Measurements from ENCODE around the gene GBX1. TPM values are rescaled to one million over a fixed set of nuclear protein-coding genes. Genes with fewer than 3 reads are reported as not detected.

The GBX1 gene
- total and polyA plus RNA-seq, 2 of the 4 experiments (the other 2 are of a cell fraction), result not detected

DNA sequence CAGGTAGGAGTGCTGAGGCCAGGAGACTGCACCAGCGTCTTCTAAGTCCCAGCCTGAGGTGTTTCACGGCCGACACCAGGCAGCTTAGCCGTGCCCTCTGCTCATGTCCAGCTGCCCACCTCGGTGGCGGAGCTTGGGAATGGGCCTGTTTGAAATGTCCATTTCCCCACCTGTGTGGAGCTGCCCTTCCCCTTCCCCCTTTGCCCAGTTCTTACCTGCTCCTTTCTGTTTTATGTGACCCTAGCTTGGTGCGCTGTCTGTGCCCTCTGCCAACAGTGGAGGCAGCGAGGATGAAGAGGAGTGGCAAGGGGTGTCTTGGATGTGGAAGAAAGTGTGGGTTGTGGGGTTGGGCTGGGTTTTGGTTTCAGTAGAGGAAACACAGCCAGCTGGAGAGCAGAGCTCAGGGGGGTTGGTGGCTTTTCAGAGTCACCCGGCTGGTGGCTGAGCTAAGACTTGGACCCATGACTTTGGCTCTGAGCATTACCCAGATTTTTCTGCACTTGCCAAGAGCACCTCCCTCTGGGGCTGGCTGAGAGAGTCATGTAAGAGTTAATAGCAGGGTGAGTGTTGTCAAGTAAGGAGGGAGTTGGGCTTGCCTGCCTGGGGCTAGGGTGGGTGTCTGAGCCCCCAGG, 37.4 kb downstream of the GBX1 start:
- peaks cover 20% of the 10 kb centered on the region for H4K20me1 ChIP-seq (ENCODE audit: insufficient read depth, low read length)

More for the DNA sequence above, 37.4 kb downstream of the GBX1 start:
- no peaks in the 10 kb centered on the region for H3K9me1 ChIP-seq (ENCODE audit: insufficient read depth, low read length)
- H3K4me1 ChIP-seq (ENCODE audit: control insufficient read depth, insufficient read depth, low read length), result no peaks in the 10 kb centered on the region
- H3K9ac ChIP-seq (ENCODE audit: low read depth, low read length), result no peak overlapping the region
- no peak overlapping the region for H4K8ac ChIP-seq (ENCODE audit: low read depth in 2 of 2, low read length in 2 of 2)
- H2BK20ac ChIP-seq (ENCODE audit: low read depth, low read length), result no peak overlapping the region
- TF ChIP-seq MXI1 (IDR thresholded peaks at IDR 0.05; ENCODE audit: borderline replicate concordance, low read depth, low read length) (no peak), BHLHE40 (IDR thresholded peaks at IDR 0.05; ENCODE audit: low read depth, low read length) (no peak), MAZ (IDR thresholded peaks at IDR 0.05; ENCODE audit: borderline replicate concordance, low read depth, low read length) (no peak), POLR2A (IDR thresholded peaks at IDR 0.05; ENCODE audit: low read depth, low read length) (no peak), CEBPB (IDR thresholded peaks at IDR 0.05; ENCODE audit: low read depth, low read length) (no peak), RAD21 (IDR thresholded peaks at IDR 0.05; ENCODE audit: low read length) (no peak)
- H2AK5ac ChIP-seq (ENCODE audit: low read depth, low read length), result no peak overlapping the region
- H3K56ac ChIP-seq (ENCODE audit: extremely low read depth, insufficient read depth, low read length), result no peak overlapping the region
- dilution Hi-C loops (cut with HindIII; ENCODE audit: low sequenced_read_pairs, unreplicated experiment), result no loop called here
- H3K27ac ChIP-seq (ENCODE audit: insufficient read depth, low read length), result no peak overlapping the region
- H4K5ac ChIP-seq (ENCODE audit: low read depth, low read length), result no peak overlapping the region
- no peak overlapping the region for H3K4ac ChIP-seq (ENCODE audit: low read depth, low read length)
- 97% methylated on average over 5 of the region's 9 CpGs; no CpG with 5 or more reads in 1 of the 2 experiments for WGBS, 2 experiments (ENCODE audit: extremely low coverage in 2 of 2, insufficient read length in 1 of 2)
- no peak overlapping the region for H2BK120ac ChIP-seq (ENCODE audit: low read depth, low read length)
- ChIA-PET POLR2A (ENCODE audit: unreplicated experiment) (no interaction called here), CTCF (no interaction called here)
- intact Hi-C loops (cut with micrococcal nuclease), result no loop called here
- ATAC-seq (ENCODE audit: low read depth) (no peak), DNase-seq (no peak)
- H2AK9ac ChIP-seq (replicated peaks; ENCODE audit: low read depth, low read length, poor library complexity), result no peak overlapping the region
- H4K91ac ChIP-seq (ENCODE audit: insufficient read depth, low read depth, low read length), result no peak overlapping the region
- no peak overlapping the region for H2BK15ac ChIP-seq (ENCODE audit: low read depth, low read length)
- peaks cover 0 to 17% of the 10 kb centered on the region in 2 experiments; a peak in 3 of 4 replicates for H3K79me1 ChIP-seq (ENCODE audit: low read depth in 1 of 2, low read length in 2 of 2)
- no peak overlapping the region for H3K23ac ChIP-seq (ENCODE audit: low read depth, low read length)
- H3K9me3 ChIP-seq (ENCODE audit: control insufficient read depth, insufficient read depth, low read length), result no peaks in the 10 kb centered on the region
- no peak overlapping the region for H3K4me3 ChIP-seq (ENCODE audit: insufficient read depth, low read depth, low read length)
- no peak overlapping the region for H3K18ac ChIP-seq (ENCODE audit: low read depth, low read length)
- no peak overlapping the region for H3K14ac ChIP-seq (replicated peaks; ENCODE audit: low read depth, low read length)
- H3K4me2 ChIP-seq (ENCODE audit: low read depth, low read length), result no peak overlapping the region
- H3K36me3 ChIP-seq (ENCODE audit: control insufficient read depth, insufficient read depth, low read length), result peaks cover 75% of the 10 kb centered on the region
- H2AFZ ChIP-seq (replicated peaks; ENCODE audit: low read length, poor library complexity), result no peak overlapping the region
- in situ Hi-C loops (cut with MboI; ENCODE audit: low sequenced_read_pairs), result loop anchor here (5.0 to 10.0 kb wide), 2 partner anchors 42 to 175 kb away; no protein-coding TSS in a partner anchor
- BruUV-seq (replicated peaks), result no TSS peak
- H3K27me3 ChIP-seq (ENCODE audit: control insufficient read depth, insufficient read depth, low read length), result no peaks in the 10 kb centered on the region
- H2BK5ac ChIP-seq (ENCODE audit: low read depth, low read length, poor library complexity, severe bottlenecking), result no peak overlapping the region
